ENCODE data around the gene NINJ2. TPM values are rescaled to one million over a fixed set of nuclear protein-coding genes. Genes with fewer than 3 reads are reported as not detected.
"Not testable (repeated sequence)": the region's sequence is repeated elsewhere in the genome, so short reads cannot be mapped to it uniquely, and the experiment has no call there.

The NINJ2 gene
- total RNA-seq, 3 donors from 2014 or later (not counting 1 experiment from before 2014, with no cell fraction given) = 3.1 to 6.6 (median 4.9) TPM

- Histone ChIP-seq H3K27me3 (ENCODE audit: control insufficient read depth, insufficient read depth, low read length) (no peaks in the 10 kb centered on the region), H3K27ac (ENCODE audit: low read length) (no peak overlapping the region), H3K36me3 (ENCODE audit: control insufficient read depth, insufficient read depth, low read length) (no peaks in the 10 kb centered on the region), H3K4me1 (ENCODE audit: control insufficient read depth, insufficient read depth, low read length) (no peaks in the 10 kb centered on the region), H3K9me3 (ENCODE audit: control insufficient read depth, insufficient read depth, low read length) (no peaks in the 10 kb centered on the region), H3K4me3 (ENCODE audit: low read length) (no peak overlapping the region)
- no peak overlapping the region for H3K27ac Mint-ChIP-seq
- no peaks in the 10 kb centered on the region for H3K36me3 Mint-ChIP-seq
- WGBS (ENCODE audit: insufficient coverage) = 94% methylated on average over 5 of the region's 5 CpGs
- peaks cover 0 to 3% of the 10 kb centered on the region in 2 donors for H3K27me3 Mint-ChIP-seq (ENCODE audit: low read depth in 2 of 2)
- no peaks in the 10 kb centered on the region for H3K4me1 Mint-ChIP-seq
- DNase-seq (no peak), ATAC-seq (no peak)
- no peak for TF ChIP-seq CTCF (IDR thresholded peaks at IDR 0.05)
- H3K9me3 Mint-ChIP-seq = no peaks in the 10 kb centered on the region
- intact Hi-C loops (cut with micrococcal nuclease) = no loop called here
- no peak overlapping the region for H3K4me3 Mint-ChIP-seq
Measured at GRCh38 chr12:704516-705242, 41.4 kb upstream of the NINJ2 start.

- Mint-ChIP-seq H3K27me3 (ENCODE audit: low read depth in 2 of 2) (peaks cover 0 to 3% of the 10 kb centered on the region in 2 donors), H3K4me1 (peaks cover 6 to 7% of the 10 kb centered on the region in 2 donors), H3K4me3 (no peak overlapping the region), H3K36me3 (no peaks in the 10 kb centered on the region), H3K9me3 (peaks cover 0 to 5% of the 10 kb centered on the region in 2 donors), H3K27ac (no peak overlapping the region)
- intact Hi-C loops (cut with micrococcal nuclease) = no loop called here
- Histone ChIP-seq H3K27ac (ENCODE audit: low read length) (no peak overlapping the region), H3K4me3 (ENCODE audit: low read length) (no peak overlapping the region), H3K36me3 (ENCODE audit: control insufficient read depth, insufficient read depth, low read length) (no peaks in the 10 kb centered on the region), H3K9me3 (ENCODE audit: control insufficient read depth, insufficient read depth, low read length) (peaks cover 11% of the 10 kb centered on the region), H3K4me1 (ENCODE audit: control insufficient read depth, insufficient read depth, low read length) (no peaks in the 10 kb centered on the region), H3K27me3 (ENCODE audit: control insufficient read depth, insufficient read depth, low read length) (no peaks in the 10 kb centered on the region)
- ATAC-seq = no peak
- WGBS (ENCODE audit: insufficient coverage) = 91% methylated on average over 10 of the region's 11 CpGs
- DNase-seq = no peak
- TF ChIP-seq CTCF (IDR thresholded peaks at IDR 0.05) = no peak
Measured at GRCh38 chr12:701896-702539, 38.8 kb upstream of the NINJ2 start.

- H3K4me1 ChIP-seq (ENCODE audit: control insufficient read depth, insufficient read depth, low read length) = no peaks in the 10 kb centered on the region
- no peaks in the 10 kb centered on the region for H3K27me3 ChIP-seq (ENCODE audit: control insufficient read depth, insufficient read depth, low read length)
- H3K27ac Mint-ChIP-seq = no peak overlapping the region
- ATAC-seq (no peak), DNase-seq (no peak)
- no peak overlapping the region for H3K4me3 Mint-ChIP-seq
- no peak overlapping the region for H3K4me3 ChIP-seq (ENCODE audit: low read length)
- peaks cover 0 to 5% of the 10 kb centered on the region in 2 donors for H3K9me3 Mint-ChIP-seq
- no peaks in the 10 kb centered on the region for H3K36me3 Mint-ChIP-seq
- no peak for TF ChIP-seq CTCF (IDR thresholded peaks at IDR 0.05)
- WGBS (ENCODE audit: insufficient coverage) = 86% methylated on average over 4 of the region's 4 CpGs
- peaks cover 6 to 7% of the 10 kb centered on the region in 2 donors for H3K4me1 Mint-ChIP-seq
- H3K9me3 ChIP-seq (ENCODE audit: control insufficient read depth, insufficient read depth, low read length) = peaks cover 11% of the 10 kb centered on the region
- peaks cover 0 to 3% of the 10 kb centered on the region in 2 donors for H3K27me3 Mint-ChIP-seq (ENCODE audit: low read depth in 2 of 2)
- no peaks in the 10 kb centered on the region for H3K36me3 ChIP-seq (ENCODE audit: control insufficient read depth, insufficient read depth, low read length)
- no peak overlapping the region for H3K27ac ChIP-seq (ENCODE audit: low read length)
- intact Hi-C loops (cut with micrococcal nuclease) = no loop called here
Measured at GRCh38 chr12:700016-700415, 36.8 kb upstream of the NINJ2 start.

GRCh38 chr12:698222-698621 is 35.0 kb upstream of the NINJ2 start:
- H3K27ac Mint-ChIP-seq; H3K9me3 Mint-ChIP-seq; H3K36me3 ChIP-seq (ENCODE audit: control insufficient read depth, insufficient read depth, low read length); H3K36me3 Mint-ChIP-seq; intact Hi-C loops (cut with micrococcal nuclease); H3K4me1 ChIP-seq (ENCODE audit: control insufficient read depth, insufficient read depth, low read length); H3K4me3 ChIP-seq (ENCODE audit: low read length); H3K4me3 Mint-ChIP-seq; H3K4me1 Mint-ChIP-seq; DNase-seq; ATAC-seq; H3K27me3 Mint-ChIP-seq (ENCODE audit: low read depth in 2 of 2); H3K27me3 ChIP-seq (ENCODE audit: control insufficient read depth, insufficient read depth, low read length); H3K27ac ChIP-seq (ENCODE audit: low read length): not testable (repeated sequence)
- H3K9me3 ChIP-seq (ENCODE audit: control insufficient read depth, insufficient read depth, low read length) = peaks cover 11% of the 10 kb centered on the region
- WGBS (ENCODE audit: insufficient coverage) = 97% methylated on average over 4 of the region's 4 CpGs
